HG03108 (cell line): ENCODE results near the gene TOM1L2.
"Not testable (repeated sequence)": the region's sequence is repeated elsewhere in the genome, so short reads cannot be mapped to it uniquely, and the experiment has no call there.

Experiments used
- ATAC-seq: cut with Tn5 transposase; IDR thresholded peaks from one replicate; pipeline ENCODE4 v1.9.1; 2021; ENCODE audit warnings: moderate library complexity; ENCODE audit not compliant: unreplicated experiment

Gene TOM1L2

DNA sequence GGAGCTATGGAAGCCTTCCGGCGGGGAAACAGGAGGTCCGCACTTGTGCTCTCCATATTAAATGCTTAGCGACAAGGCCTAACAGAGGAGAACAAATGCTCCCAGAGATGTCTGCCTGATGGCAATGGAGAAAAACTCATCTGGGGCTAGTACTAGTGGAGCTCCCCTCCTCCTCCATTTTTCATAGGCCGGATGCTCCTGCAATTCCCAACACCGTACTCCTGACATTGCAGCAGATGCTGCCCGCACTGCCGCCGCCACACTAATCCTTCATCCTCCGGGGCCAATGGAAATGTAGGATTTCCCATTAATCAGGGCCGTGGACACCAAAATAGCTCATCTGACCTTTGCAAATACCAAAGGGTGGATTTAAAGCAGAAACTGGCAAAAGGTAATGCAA, 27.5 kb downstream of the TOM1L2 start:
- ATAC-seq = no peak

DNA sequence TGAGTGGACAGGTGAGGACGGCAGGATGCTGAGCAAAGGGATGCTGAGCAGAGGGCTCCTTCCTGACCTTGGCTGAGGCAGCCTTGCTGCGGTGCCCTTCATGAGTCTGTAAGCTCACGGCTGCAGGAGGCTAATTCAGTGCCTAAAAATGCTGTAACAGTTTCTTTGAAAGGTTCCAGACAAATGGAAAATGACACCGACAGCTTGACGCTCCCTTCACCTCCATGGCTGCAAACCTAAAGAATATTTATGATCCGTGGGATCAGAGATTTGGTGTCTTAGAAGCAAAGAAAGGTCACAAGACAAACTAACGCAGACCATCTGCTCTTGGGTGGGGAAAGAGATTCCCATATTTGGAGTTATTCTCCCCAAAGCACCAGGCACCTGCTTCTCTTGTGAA, 28.0 kb downstream of the TOM1L2 start:
- no peak for ATAC-seq

DNA sequence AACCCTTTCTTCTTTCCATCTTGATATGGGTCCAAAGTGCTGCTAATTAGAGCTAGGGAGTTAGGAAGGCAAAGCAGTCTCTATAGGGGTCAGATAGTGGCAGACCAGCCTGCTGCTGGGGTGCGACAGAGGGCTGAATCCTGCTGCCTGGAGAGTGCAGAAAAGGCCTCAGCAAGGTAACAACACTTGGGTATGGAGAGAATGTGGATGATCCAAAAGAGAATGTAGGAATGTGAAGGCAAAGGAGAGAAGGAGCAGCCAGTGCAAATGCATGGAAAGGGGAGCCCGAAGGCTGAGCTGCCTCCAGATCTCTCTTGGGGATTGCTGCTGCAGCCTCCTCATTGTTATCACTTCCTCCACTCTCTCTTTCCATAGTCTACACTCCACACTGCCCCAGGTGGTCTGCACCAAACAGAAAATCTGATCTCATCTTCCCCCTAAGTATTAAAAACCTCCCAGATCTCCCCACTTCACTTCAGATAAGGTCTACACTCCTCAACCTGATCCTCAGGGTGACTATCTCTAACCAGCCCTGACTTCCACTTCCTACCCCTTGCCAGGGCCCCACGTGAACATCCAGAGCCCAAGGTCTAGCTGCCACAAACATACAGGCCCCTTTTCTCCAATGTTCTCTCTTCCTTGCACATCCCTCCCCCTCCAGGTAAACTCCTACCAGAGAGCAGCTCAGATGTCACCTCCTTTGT, 28.8 kb downstream of the TOM1L2 start:
- ATAC-seq = no peak

DNA sequence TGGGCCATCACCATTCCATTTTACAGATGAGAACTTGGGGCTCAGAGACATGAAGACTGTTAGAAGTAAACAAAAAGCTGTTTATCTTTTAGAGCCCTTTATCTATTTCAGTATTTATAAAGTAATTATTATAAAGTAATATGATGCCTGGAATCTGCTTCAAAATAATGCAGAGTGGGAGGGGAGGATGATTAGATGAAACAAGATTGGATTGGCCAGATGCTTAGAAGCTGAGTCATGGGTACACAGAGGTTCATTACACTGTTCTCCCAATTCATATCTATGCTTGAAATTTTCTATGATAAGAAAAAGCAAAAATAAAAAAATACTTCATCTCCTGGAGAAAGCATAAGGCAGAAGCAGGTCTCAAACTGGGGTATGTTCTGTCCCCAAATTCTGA, 29.4 kb downstream of the TOM1L2 start:
- no peak for ATAC-seq

DNA sequence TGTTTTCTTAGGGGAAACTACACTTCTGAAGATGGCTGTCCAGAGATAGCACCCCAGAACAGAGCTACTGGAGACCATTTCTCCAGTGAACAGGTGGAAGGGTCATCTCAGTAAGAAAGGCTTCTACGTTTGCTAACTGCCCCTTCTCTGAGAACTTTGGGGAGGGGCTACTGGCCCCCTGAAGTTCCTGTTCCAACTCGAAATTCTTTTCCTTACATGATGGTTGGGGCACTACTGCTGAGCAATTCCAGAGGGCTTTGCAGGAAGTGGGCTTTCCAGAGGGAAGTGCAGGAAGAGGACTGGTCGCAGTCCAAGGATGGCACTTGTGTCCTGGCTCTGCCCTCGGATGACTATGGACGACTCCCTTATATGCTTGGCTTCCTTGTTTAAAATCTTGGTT, 31.2 kb downstream of the TOM1L2 start:
- no peak for ATAC-seq

DNA sequence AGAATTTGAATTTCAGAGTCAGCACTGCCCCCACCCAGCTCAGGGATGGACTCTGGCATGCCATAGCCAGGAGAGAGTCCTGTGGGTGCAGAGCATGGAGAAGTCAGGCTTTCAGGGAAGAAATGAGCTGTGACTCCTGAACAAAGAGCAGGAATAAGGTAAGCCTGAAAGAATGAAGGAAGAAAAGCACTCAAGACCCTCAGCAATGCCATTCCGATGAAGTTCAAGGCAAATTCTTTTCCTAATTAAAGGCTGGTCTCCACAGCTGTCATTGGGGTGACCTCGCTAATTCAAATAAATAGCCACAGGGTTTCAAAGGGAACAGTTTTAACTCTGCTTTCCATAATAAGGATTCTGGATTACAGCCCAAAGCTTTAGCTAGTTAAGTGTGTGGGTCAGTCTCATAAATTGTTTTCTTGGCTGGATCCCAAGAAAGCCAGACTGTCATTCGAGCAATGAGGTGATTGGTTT, 31.7 kb downstream of the TOM1L2 start:
- no peak for ATAC-seq

DNA sequence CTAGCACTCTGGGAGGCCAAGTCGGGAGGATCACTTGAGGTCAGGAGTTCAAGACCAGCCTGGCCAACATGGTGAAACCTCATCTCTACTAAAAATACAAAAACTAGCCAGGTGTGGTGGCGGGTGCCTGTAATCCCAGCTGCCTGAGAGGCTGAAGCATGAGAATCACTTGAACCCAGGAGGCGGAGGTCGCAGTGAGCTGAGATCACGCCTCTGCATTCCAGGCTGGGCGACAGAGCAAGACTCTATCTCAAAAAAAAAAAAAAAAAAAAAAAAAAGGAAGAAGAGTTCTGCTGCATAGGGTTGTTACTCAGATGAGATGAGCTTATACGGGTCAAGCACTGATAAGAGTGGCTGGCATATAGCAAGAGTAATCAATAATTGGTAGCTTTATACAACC, 32.3 kb downstream of the TOM1L2 start:
- ATAC-seq = not testable (repeated sequence)

DNA sequence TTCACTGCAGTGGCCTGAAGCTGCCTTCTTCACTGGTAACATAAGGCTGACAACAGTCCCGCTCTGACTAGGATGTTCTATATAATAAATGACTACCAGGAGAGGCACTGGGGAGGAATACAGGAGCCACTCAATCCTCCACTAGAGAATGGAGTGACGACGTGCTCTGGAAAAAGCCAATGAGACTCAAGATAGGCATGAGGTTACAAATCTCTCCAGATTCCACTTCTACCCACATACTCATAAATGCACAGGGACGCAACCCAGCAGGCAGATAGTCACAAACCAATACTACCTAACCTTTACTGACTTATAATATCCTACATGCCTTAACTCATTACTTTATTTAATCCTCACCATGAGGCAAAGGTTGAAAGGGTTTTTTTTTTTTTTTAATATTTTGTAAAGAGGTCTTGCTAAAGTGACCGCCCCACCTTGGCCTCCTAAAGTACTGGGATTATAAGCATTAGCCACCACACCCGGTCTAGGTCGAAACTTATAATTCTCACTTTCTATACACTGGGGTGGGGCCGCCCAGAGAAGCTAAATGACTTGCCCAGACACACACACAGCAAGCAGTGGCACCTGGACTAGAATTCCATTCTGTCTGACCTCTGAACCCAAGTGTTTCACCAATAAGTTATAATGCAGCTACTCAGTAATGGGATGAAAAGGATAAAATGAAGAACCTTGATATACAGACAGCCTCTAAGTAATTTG, 33.7 kb downstream of the TOM1L2 start:
- ATAC-seq = no peak

DNA sequence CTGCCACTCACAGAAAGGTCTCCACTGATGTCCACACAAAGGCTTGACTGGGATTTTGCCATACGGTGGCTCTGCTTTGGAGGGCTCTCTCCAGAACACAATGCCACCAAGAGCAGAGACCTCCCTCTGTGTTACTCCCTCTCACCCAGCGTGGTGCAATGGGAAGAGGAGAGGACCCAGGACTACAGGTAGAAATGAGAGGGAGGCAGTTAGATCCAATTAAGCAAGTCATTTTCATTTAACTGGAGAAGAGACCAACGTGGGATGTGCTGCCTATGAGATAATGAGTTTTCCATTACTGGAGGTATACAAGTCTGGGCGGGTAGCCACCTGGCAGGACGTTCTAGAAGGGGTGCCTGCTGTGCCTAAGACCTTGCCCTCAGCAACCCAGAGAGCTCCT, 34.2 kb downstream of the TOM1L2 start:
- ATAC-seq = no peak

DNA sequence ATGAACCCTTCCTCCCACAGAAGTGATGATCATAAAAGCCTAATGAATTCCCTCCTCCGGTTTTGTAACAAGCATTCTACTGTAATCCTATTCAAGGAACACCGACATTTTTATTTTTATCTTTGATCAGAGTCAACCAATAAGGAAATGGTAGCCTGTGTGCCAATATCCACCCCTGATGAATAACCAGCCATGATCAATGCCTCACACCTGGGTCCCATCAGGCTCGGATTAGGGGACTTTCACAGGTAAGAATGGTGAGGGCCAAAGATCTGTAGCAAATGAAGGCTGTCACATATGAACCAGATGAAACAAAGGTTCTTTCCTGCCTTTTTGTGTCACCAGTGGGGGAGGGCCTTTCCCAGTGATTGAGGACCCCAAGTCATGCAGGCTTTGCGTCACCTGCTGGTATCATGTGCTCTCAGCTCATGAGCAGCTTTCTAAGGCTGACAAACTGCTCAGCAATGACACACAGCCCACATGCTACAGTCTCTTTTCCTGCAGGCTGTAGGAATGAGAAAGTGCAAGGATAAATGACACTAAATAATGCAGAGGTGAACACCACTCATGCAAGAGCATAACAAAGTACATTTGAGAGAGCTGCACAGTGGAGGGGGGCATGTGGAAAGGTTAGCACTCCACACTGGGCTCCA, 34.9 kb downstream of the TOM1L2 start:
- ATAC-seq = no peak

DNA sequence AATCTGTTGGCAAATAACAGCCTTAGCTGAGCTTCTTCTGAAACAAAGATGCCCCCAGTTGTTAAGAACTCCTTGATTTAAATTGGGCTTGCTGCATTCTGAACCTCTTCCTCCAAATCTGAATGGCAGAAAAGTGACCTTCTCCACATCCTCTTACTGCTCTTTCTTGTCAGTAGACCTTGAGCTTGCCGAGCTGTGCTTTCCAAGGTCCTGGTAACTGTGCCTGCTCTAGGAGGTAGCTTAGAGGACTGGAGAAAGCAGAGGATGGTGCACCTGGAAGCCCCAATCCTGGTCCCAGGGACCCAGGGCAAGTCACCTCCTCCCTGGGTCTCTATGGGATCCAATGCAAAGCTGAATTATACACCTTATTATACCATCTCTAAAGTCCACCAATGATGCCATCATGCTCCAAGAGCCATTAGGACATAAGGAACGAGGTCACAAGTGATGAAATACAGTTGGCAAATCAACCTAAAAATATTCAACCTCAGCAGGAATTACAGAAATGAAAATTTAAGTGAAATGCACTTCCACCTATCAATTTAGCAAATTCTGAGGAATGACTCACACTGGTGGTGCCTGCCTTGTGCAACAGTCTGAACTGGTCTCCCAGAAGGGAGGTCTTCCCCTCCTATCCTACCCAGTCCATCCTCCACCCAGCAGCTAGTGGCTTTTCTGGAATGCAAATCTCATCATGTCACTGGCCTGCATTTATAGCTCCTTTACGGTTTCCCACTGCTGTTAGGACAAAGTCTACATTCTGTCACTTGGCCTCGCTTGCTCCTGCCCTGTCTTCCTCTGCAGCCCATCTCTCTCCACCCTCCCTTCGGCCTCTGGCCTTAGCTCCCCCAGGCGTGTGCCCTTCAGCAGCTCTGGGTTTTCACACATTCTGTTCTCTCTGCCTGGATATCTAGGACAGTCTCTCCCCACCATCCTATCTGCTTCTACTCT, 36.6 kb downstream of the TOM1L2 start:
- no peak for ATAC-seq

DNA sequence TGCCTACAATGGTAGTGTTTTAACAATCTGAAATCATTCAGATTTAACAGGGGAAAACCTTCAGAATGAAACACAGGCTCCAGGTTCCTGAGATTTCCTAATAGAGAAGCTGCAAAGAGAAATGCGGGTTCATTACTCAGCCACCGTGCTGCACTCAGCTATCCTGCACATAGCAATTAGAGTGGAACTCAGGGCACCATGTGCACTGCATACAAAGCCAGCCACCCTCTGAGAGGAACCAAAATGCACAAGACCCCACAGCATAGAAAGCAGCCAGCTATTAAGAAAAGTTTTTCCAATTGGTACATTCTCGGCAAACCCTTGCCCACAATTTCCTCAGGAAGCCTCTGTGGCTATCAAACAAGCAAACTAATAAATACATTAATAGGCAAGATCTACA, 37.4 kb downstream of the TOM1L2 start:
- ATAC-seq = no peak

DNA sequence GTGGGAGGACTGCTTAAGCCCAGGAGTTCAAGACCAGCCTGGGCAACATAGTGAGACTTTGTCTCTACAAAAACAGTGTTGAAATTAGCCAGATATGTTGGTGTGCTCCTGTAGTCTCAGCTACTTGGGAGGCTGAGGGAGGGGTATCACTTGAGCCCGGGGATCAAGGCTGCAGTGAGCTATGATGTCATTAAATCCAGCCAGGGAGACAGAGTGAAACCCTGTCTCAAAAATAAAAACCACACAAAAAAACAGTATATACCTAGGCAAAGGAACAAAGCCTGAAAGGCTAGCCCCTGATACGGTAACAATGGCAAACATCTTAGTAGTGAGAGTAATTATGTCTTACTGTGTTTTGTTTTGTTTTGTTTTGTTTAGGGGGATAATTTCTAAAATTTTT, 38.0 kb downstream of the TOM1L2 start:
- no peak for ATAC-seq

DNA sequence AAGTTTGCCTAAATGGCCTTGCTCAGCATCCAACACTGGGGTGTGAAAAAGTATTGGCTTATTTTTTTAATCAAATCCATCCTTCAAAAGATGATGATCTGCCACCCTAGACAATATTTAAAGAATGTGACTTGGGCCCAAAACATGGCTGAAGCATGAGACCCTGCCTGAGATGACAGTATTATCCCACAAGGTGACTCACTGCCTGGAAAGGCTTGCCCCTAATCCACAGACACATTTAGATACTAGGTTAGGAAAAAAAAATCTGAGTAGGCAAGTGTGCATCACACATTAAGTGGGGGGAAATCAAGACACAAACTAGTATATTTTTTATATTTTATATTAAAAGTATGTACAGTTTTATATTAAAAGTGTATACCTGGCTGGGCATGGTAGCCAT, 38.4 kb downstream of the TOM1L2 start:
- ATAC-seq = no peak

DNA sequence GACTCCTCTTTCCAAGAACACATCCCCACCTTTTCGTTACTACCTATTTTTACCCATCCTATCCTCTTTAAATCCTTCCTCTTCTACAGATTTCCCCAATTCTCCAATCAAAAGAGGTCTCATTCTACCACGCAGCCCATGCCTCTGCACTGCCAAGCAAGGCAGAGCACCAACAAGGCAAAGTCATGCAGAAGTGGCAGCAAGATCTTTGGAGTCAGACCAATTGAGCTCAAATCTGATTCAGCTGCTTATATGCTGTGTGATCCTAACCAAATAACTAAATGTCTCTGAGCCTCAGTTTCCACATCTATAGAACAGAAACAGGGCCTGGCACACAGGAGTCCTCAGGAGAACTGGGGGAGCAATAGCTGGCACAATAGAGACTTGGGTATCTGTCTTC, 41.0 kb downstream of the TOM1L2 start:
- no peak for ATAC-seq

DNA sequence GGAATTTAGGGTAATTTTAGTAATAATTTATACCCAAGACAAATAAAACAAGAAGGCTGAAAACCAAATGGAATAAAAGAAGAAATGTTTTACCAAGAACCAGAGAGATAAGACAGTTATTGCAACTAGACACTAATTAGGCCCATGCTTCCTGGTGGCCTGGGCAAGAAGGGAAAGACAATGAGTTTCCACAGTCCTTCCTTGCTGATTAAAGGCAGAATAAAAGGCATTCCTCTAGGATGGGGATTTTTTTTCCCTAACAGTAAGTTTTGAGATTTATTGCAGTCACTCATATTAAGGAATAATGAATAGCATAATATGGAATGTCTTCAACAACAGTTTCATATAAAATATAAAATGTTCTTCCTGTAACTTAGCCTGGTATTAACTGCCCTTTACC, 41.5 kb downstream of the TOM1L2 start:
- no peak for ATAC-seq

DNA sequence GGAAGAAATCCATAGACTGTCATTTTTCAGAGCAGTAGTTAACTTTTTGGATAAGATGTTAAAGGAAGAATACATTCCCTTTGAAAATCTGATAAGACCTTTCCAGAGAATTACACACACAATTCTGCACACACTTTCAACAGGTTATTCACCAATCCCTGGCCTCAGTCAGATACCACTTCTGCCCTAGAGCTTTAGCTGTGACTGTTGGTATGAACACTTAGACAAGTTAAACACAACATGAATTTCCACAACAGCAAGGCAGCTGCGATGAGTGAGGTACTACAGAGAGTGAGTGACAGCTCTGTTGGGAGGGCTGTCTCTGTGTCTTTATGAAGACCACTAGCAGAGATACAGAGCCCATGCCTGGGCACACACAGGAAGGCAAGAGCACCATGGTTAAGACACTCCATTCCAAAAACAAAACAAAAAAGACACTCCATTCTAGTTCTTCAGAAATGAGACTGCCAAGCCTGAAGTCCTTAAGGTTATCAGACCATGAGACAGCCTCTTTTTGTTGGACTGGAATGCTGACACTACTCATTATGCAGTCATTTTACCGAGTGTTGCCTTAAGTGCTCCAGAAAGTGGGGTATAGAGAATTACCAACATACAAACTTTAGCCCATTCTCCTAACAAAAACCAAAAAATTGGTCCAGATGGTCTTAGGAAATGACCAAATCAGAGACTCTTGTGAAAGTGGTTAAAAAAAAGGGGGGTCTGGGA, 42.4 kb downstream of the TOM1L2 start:
- ATAC-seq = no peak

DNA sequence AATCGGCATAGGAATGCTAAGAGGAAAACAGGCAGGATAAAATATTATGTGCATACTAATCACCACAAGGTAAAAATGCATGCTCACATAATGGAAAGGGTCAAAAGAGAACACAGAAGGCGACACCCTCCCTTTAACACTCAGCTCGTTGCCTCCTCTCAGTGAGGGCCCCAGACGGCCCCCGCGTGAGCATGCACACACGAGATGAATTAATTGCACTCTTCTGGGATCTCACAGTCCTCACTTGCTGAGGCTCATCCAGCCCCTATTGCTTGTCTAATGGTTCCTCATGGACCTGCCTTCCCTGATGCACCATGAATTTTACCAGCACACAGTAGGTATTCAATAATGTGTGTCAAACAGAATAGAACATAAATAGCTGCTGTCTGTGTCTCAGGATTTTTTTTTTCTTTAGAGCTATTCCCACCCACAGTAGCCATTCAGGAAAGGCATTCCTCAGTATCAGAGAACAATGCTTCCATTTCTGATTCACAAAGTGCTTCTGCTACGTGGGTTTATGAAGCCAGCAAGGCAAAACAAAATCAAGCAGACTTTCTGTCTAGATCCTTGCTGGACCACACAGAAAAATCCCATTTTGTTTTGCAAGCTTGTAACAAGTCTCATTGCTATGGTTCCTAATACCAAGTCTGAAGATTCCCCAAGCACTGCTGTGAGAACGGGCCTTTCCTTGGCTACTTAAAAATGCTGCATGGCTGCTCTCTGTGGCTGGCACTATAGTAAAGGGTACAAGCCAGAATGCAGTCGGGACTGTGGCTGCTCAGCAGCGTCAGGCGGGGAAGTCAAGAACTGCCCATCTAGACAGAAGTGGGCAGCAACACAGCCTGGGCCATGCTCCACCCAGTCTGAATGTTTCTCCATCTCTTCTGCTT, 43.6 kb downstream of the TOM1L2 start:
- ATAC-seq = no peak

DNA sequence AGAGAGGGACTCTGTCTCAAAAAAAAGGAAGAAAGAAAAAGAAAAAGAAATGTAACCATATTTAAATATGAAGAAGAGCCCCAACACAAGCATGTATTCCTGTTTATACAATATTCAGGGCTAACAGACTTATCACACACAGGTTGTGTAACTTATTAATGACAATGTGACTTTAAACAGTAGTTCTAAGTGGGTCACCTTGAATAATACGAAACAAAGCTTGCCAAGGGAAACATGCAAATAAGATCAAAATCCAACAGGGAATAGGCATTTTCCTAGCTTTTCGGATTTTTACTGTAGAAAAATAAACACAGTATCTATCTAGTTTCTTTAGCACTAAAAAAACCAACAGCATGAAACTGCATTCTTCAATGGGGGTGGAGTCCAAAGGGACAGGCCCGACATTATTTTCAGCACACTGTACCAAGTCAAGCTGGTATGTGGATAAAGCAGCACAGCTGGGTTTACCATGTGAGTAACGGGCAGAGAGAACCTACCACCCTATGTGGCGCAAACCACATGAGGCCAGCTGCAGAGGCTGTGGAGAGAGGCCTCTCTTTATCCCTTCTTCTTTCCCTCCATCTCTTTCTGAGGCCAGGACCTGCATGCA, 45.3 kb downstream of the TOM1L2 start:
- no peak for ATAC-seq
